22Rv1 (cell line): ENCODE data around the gene SYT15.

Source experiments
- H3K27ac ChIP-seq: fragments of 450-650 bp; 2 replicates; pipeline ENCODE4 v1.5.1; 2017
- CTCF ChIP-seq: fragments of 450-650 bp; IDR thresholded peaks from 2 replicates; pipeline ENCODE4 v1.5.1; 2017; ENCODE audit warnings: mild to moderate bottlenecking
- ZFX ChIP-seq: fragments of 450-650 bp; IDR thresholded peaks from 2 replicates; pipeline ENCODE4 v1.6.1; 2017; ENCODE audit warnings: antibody characterized with exemption, borderline replicate concordance

The SYT15 gene

DNA sequence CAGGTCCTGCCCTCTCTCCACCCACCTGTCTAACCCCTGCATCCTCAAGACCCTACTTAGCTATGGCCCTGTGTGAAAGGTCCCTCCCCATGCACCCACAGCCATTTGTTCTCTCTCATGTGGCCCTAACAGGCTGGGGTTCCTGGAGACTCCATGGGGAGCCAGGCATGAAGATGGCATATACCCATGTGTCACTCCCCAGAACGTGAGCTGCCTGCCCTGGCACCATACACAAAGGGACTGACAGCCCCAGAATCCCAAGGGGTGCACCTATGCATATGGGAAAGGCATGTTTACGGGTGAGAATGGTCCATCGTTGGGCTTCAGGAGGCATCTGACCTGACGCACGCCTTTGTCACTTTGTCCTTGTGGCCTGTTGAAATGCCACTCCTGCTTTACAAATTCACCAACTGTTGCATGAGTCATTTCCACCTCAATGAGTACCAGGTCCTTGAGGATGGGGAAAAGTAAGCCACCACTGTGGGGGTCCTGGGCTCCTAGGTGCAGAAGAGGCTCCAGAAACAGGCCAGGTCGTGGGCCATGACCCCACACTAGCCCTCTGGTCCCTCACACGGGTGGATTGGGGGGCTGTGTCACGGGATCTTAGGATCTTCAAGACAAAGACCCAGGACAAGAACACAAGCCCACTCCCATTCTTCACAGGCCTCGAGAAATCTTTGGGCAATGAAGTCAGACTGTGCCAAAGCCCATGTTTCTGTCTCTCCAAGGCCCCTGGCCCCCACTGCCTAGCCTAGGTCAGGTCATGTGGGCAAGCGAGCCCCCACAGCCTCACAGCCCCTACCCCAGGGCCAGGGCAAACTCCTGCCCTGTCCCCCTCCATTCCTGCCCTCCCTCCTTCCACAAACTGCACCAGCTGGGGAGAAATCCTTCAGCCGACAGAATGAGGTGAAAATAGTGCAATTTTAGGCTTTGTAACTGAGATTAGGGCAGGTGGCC, 31.1 kb upstream of the SYT15 start:
- TF ChIP-seq ZFX, result no peak
- TF ChIP-seq CTCF, result no peak
- no peak overlapping the region for H3K27ac ChIP-seq

DNA sequence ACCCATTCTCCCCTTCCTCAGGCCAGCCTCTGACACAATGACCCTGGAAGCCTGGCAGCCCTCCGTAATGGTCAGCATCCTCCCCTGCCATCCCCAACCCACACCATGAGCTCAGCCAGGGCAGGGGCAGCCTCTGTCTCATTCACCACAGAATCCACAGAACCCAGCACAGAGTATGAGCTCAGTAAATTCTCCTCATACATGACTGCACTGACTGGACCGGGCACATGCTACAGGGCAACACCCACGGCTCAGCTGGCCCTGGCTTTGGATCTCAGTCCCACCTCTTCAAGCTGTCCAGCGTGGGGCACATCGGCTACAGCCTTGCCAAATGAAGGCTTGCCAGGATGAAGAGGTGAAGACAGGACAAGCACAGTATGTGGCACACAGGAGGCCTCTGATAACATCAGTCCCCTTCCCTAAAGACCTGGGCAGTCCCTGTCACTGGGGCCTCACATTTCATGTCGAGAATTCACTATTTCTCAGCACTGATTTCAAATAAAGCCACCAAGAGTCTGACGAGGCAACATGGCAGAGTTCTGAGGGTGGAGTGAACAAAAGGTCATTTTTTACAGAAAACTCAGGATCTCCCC, 30.3 kb upstream of the SYT15 start:
- no peak overlapping the region for H3K27ac ChIP-seq
- TF ChIP-seq ZFX, result no peak

GRCh38 chr10:46549171-46550075, 29.5 kb upstream of the SYT15 start:
- no peak for TF ChIP-seq ZFX
- peak; percentile 10; the same call in 1 of the 2 replicates for TF ChIP-seq CTCF
- H3K27ac ChIP-seq, result no peak overlapping the region

GRCh38 chr10:46550076-46550790, 28.7 kb upstream of the SYT15 start:
- no peak overlapping the region for H3K27ac ChIP-seq
- TF ChIP-seq CTCF, result no peak
- no peak for TF ChIP-seq ZFX

- H3K27ac ChIP-seq, result no peak overlapping the region
- no peak for TF ChIP-seq ZFX
- TF ChIP-seq CTCF, result no peak
Observed at GRCh38 chr10:46550795-46551700, 27.9 kb upstream of the SYT15 start.

DNA sequence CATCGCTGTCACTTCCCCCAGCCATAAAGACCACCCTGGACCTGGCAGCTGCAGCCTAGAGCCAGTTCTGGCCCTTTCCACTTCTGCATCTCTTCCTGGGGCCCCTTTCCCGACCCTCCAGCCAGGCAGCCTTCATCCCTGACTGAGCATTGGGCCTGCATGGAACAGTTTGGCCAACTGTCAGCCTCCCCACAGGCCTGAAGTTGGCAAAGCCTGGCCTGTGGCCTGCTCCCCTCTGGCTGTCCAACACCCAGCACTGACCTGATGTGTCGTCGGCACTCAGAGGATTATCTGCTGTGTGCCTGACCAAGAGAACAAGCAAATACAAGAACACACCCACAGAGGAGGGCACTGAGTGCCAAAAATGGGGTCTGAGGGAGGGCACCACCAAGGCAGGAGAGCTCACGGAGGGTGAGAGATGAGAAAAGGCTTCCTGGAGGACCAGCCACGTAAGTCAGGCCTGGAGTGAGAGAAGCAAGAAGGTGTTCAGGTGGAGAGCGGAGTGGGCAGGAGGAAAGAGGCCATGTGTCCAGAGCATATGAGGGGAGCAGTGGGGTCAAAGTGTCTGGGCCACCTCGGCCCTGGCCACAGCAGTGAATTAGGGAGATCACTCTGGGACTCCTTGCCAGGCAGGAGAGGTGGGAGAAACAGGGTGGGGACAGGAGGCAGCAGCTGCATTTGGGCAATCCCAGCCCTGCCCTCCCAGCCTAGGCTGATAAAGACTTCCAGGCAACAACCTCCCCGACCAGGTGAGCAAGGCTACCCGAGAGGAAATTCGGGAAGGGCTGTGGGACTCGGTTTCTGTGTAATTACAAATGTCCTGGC, 27.0 kb upstream of the SYT15 start:
- no peak overlapping the region for H3K27ac ChIP-seq
- TF ChIP-seq CTCF (no peak), ZFX (no peak)
